Sigmoid colon (tissue), 3 donors: Measurements from ENCODE around the gene CCDC177.

Experiments used
- POLR2A ChIP-seq, 2 donors: fragments of 450-650 bp; IDR thresholded peaks; one replicate each; pipeline ENCODE4 v1.6.1; 2016; ENCODE audit warnings: antibody characterized with exemption in 2 of 2, mild to moderate bottlenecking in 2 of 2, moderate library complexity in 2 of 2
- TF ChIP-seq, protein P1 (sequence below), 4 experiments: fragments of 450-650 bp in 3 of 4; fragments of 200-600 bp in 1 of 4; IDR thresholded peaks; one replicate each; pipeline ENCODE4 v1.5.1; 2016 to 2019; ENCODE audit warnings: antibody characterized with exemption in 4 of 4, mild to moderate bottlenecking in 3 of 4, moderate library complexity in 2 of 4

GRCh38 chr14:69582829-69583228 lies 8.2 kb upstream of the CCDC177 start:
- TF ChIP-seq, protein P1, sequence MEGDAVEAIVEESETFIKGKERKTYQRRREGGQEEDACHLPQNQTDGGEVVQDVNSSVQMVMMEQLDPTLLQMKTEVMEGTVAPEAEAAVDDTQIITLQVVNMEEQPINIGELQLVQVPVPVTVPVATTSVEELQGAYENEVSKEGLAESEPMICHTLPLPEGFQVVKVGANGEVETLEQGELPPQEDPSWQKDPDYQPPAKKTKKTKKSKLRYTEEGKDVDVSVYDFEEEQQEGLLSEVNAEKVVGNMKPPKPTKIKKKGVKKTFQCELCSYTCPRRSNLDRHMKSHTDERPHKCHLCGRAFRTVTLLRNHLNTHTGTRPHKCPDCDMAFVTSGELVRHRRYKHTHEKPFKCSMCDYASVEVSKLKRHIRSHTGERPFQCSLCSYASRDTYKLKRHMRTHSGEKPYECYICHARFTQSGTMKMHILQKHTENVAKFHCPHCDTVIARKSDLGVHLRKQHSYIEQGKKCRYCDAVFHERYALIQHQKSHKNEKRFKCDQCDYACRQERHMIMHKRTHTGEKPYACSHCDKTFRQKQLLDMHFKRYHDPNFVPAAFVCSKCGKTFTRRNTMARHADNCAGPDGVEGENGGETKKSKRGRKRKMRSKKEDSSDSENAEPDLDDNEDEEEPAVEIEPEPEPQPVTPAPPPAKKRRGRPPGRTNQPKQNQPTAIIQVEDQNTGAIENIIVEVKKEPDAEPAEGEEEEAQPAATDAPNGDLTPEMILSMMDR (IDR thresholded peaks at IDR 0.05) = no peak
- no peak for TF ChIP-seq POLR2A (IDR thresholded peaks at IDR 0.05)
